ENCODE measurements around the gene TNFAIP8L1.

The TNFAIP8L1 gene

GRCh38 chr19:4702764-4703163, 63.4 kb downstream of the TNFAIP8L1 start:
- no peak for DNase-seq (ENCODE audit: low read depth in 2 of 2)

DNA sequence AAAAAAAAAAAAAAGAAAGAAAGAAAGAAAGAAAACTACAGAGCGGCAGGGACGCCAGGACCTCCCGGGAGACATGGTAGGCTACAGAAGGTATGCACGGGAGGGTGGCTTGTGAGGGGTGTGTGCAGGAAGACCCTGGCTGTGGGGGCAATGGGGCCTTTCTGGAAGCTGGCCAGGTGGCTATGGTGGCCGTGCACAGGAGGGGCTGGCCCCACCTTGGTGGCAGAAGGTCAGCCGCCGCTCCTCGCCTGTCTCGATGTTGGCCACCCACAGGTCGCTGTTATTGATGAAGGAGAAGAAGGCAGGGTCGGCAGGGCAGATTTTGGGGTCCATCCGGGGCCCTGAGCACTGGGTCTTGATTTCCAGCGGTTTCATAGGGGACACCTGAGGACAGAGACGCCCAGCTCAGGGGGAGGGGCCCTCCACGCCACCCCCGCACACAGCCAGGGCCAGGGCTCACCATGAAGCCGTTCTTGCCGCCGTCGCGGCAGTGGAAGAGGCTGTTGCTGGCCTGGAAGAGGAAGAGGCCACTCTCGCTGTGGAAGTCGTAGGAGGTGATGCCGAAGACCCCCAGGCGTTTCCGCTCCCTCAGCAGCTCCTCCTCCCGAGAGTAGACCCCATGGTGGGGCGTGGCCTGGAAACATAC, 64.5 kb downstream of the TNFAIP8L1 start:
- no peak for DNase-seq (ENCODE audit: low read depth in 2 of 2)

DNA sequence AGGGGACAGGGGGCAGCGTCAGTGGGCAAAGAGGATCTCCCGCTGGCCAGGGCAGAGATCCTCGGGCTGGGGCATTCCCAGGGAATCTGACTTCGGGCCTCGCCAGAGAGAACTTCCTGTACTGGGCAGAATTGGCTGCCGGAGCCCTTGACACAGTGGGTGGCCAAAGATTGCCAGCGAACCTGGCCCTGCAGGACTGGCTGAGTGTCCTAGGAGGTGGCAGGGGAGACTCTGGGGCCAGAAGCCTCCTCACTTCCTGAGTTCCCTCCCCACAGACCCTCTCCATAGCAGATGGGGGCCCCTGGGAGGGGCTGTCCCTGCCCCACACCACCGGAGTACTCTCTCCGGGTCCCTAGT, 65.0 kb downstream of the TNFAIP8L1 start:
- DNase-seq (ENCODE audit: low read depth in 2 of 2) = no peak

Data from stimulated activated CD4-positive, alpha-beta T cell treated with anti-CD3 and anti-CD28 coated beads, Interleukin-12 subunit alpha, Interleukin-12 subunit beta, amount 100 ng/mL, for 24 hours (primary cell).